K562 (cell line): ENCODE measurements around the gene RFPL2.

Source experiments
- CREBBP ChIP-seq: IDR thresholded peaks from one replicate; pipeline ENCODE4 v1.6.1; 2012; ENCODE audit warnings: low read depth, mild to moderate bottlenecking, control low read depth, inconsistent platforms, low read length
- KLF10 ChIP-seq: fragments of 250-450 bp; sonication (Bioruptor Pico); IDR thresholded peaks from 2 replicates; pipeline ENCODE4 v1.6.1; 2021; ENCODE audit warnings: matching md5 sums
- MYC ChIP-seq, 2 experiments: fragments of 250-450 bp in 1 of 2; sonication (Bioruptor Pico) in 1 of 2; IDR thresholded peaks; 2 replicates each; pipeline versions ENCODE4 v1.5.1 to v1.6.1; 2012 to 2021; ENCODE audit warnings: low read depth in 2 of 2, borderline replicate concordance in 1 of 2, improper control_type of control experiment in 1 of 2, low read length in 1 of 2, mild to moderate bottlenecking in 1 of 2, moderate library complexity in 1 of 2
- PCBP2 ChIP-seq: fragments of 200-400 bp; formaldehyde crosslinking; IDR thresholded peaks from 2 replicates; pipeline ENCODE4 v1.6.1; 2018; ENCODE audit warnings: low read length, low read depth, mild to moderate bottlenecking, moderate library complexity; ENCODE audit not compliant: poor library complexity, severe bottlenecking
- RAD21 ChIP-seq, 2 experiments: fragments of 250-450 bp in 1 of 2; fragments of 450-650 bp in 1 of 2; sonication (Bioruptor Pico) in 1 of 2; formaldehyde crosslinking in 1 of 2; IDR thresholded peaks in 1 of 2; conservative IDR thresholded peaks in 1 of 2; 2 replicates each; pipeline versions ENCODE4 v1.4.0 to v1.8.0; 2020 to 2022; ENCODE audit warnings: mild to moderate bottlenecking in 2 of 2, moderate library complexity in 1 of 2
- ZHX1 ChIP-seq: fragments of 150-350 bp; conservative IDR thresholded peaks from 2 replicates; pipeline ENCODE4 v1.6.1; 2014; ENCODE audit warnings: low read length
- ZNF3 ChIP-seq: fragments of 250-450 bp; sonication (Bioruptor Pico); IDR thresholded peaks from 2 replicates; pipeline ENCODE4 v1.5.0; 2021; ENCODE audit warnings: mild to moderate bottlenecking, moderate library complexity
- TF ChIP-seq, protein P1 (sequence below): IDR thresholded peaks from 2 replicates; pipeline ENCODE4 v1.6.1; 2012; ENCODE audit warnings: low read depth, low read length, improper control_type of control experiment, borderline replicate concordance
- TF ChIP-seq, protein P2 (sequence below): fragments of 450-650 bp; IDR thresholded peaks from 2 replicates; pipeline ENCODE4 v1.6.1; 2016; ENCODE audit warnings: borderline replicate concordance
- TF ChIP-seq, protein P3 (sequence below), 3 experiments: IDR thresholded peaks in 2 of 3; conservative IDR thresholded peaks in 1 of 3; 2 replicates each; pipeline ENCODE4 v1.5.1; 2011 to 2012; ENCODE audit warnings: low read length in 3 of 3, mild to moderate bottlenecking in 3 of 3, control low read depth in 2 of 3, improper control_type of control experiment in 1 of 3, inconsistent platforms in 1 of 3, low read depth in 1 of 3, mixed read lengths in 1 of 3, moderate library complexity in 1 of 3; ENCODE audit not compliant: insufficient read depth in 2 of 3

DNA sequence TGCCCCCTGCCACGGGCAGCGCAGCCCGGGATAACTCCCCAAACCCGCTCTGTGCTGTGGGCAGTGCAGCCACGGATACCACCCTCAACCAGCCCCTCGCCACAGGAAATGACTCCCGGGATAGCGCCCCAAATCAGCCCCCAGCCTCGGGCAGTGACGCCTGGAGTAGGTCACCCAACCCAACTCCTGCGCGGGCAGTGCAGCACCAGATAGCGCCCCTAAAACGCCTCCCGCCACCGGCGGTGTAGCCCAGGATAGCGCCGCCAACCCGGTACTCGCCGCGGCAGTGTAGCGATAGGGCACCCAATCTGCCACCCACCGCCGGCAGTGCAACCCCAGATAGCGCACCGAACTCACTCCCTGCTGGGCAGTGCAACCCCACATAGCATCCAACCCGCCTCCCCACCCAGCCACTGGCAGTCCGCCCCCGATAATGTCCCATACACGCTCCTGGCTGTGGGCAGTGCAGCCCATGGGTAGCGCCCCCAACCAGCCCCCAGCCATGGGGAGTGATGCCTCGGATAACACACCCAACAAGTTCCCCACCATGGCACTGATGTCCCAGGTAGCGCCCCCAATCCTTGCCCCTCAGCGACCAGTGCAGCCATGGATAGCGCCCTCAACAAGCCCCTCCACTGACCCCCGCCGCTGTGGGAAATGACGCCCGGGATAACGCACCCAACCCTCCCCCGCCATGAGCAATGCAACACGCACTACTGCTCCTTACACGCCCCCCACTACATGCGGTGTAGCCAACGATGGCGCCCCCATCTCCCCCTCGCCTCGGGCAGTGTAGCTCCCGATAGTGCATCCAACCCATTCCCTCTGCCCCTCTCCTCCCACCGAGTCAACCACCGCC is 1.5 kb downstream of the RFPL2 start:
- TF ChIP-seq KLF10 (CRISPR knock-in tag) (no peak), PCBP2 (no peak), ZNF3 (CRISPR knock-in tag) (no peak), RAD21 (CRISPR knock-in tag; conservative IDR thresholded peaks at IDR 0.05 in 1 of 2, IDR thresholded peaks at IDR 0.05 in 1 of 2) (no peak), MYC (IDR thresholded peaks at IDR 0.05; ENCODE audit: low read depth, low read length) (no peak), MYC (CRISPR knock-in tag; IDR thresholded peaks at IDR 0.05; ENCODE audit: borderline replicate concordance, low read depth) (no peak), ZHX1 (no peak), CREBBP (no peak)
- TF ChIP-seq, protein P1, sequence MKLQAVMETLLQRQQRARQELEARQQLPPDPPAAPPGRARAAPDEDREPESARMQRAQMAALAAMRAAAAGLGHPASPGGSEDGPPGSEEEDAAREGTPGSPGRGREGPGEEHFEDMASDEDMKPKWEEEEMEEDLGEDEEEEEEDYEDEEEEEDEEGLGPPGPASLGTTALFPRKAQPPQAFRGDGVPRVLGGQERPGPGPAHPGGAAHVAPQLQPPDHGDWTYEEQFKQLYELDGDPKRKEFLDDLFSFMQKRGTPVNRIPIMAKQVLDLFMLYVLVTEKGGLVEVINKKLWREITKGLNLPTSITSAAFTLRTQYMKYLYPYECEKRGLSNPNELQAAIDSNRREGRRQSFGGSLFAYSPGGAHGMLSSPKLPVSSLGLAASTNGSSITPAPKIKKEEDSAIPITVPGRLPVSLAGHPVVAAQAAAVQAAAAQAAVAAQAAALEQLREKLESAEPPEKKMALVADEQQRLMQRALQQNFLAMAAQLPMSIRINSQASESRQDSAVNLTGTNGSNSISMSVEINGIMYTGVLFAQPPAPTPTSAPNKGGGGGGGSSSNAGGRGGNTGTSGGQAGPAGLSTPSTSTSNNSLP: no peak
- TF ChIP-seq, protein P2, sequence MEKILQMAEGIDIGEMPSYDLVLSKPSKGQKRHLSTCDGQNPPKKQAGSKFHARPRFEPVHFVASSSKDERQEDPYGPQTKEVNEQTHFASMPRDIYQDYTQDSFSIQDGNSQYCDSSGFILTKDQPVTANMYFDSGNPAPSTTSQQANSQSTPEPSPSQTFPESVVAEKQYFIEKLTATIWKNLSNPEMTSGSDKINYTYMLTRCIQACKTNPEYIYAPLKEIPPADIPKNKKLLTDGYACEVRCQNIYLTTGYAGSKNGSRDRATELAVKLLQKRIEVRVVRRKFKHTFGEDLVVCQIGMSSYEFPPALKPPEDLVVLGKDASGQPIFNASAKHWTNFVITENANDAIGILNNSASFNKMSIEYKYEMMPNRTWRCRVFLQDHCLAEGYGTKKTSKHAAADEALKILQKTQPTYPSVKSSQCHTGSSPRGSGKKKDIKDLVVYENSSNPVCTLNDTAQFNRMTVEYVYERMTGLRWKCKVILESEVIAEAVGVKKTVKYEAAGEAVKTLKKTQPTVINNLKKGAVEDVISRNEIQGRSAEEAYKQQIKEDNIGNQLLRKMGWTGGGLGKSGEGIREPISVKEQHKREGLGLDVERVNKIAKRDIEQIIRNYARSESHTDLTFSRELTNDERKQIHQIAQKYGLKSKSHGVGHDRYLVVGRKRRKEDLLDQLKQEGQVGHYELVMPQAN: no peak
- TF ChIP-seq, protein P3, sequence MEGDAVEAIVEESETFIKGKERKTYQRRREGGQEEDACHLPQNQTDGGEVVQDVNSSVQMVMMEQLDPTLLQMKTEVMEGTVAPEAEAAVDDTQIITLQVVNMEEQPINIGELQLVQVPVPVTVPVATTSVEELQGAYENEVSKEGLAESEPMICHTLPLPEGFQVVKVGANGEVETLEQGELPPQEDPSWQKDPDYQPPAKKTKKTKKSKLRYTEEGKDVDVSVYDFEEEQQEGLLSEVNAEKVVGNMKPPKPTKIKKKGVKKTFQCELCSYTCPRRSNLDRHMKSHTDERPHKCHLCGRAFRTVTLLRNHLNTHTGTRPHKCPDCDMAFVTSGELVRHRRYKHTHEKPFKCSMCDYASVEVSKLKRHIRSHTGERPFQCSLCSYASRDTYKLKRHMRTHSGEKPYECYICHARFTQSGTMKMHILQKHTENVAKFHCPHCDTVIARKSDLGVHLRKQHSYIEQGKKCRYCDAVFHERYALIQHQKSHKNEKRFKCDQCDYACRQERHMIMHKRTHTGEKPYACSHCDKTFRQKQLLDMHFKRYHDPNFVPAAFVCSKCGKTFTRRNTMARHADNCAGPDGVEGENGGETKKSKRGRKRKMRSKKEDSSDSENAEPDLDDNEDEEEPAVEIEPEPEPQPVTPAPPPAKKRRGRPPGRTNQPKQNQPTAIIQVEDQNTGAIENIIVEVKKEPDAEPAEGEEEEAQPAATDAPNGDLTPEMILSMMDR (IDR thresholded peaks at IDR 0.05 in 2 of 3, conservative IDR thresholded peaks at IDR 0.05 in 1 of 3; ENCODE audit: insufficient read depth in 2 of 3, low read depth in 1 of 3, low read length in 3 of 3): no peak
